ENCODE measurements around the gene WSCD1.

WSCD1 gene

DNA sequence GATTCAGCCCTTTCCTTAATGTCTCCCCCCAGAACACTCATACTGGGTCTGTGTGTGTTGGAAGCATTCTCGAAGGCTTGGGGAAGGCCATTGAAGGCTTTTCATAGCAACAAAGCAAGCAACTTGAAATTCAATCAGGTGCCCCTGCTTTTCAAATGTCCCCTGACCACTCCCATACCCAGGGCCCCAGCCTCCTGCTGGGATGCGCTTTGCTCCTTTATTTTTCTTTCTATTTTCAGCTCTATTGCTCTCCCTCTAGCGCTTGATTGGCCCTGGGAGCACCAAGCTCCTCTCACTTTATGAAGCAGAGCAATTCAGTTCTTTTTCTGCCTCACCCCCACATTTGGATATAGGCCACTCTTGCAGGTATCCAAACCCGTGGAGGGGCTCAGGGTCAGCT lies 92.0 kb downstream of the WSCD1 start:
- DNase-seq: no peak

DNA sequence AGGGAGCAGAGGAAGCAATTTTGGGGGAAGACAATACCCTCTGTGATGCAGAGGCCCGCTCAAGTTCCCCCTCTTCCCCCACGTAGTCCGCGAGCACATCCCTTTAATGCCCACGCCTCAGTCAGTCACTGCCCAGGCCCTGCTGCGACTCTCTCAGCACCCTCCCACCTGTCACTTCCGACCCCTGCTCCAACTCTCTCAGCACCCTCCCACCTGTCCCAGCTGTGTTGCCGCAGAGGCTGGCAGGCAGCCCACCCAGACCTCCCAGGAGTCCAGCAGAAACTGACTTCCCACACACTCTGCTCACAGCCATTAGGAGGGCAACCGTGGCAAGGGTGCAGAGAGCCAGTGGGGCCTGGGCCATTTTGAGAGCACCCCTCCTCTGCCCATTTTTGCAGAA lies 92.7 kb downstream of the WSCD1 start:
- DNase-seq: no peak

DNA sequence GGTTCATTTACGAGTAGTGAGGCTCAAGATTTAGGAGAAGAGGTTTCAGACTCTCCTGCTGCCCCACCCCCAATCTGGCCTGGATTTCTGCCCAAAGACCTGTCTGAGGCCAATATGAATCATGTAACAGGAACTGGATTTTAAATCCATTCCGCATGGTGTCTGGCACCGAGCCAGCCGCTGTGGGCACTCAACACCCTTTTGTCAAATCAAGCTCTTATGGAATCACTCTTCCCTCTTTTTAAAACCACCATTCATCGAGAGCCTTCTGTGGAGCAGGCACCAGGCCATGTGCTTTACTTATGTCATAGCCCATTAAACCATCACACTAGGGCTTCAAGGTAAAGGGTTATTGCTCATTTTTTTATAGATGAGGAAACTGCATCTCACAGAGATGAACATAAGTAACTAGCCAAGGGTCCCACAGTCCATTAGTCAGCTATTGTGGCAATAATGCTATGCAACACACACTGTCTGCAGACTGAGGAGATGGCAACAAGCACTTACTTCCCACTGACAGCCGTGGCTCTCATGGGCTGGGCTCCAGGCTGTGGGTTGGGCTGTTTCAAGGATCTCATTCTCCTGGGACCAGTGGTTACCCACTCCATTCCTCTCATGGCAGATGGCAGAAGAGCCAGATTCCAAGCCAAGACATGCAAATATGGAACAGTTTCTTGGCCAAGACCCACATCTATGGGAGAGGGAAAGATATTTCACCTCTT lies 93.6 kb downstream of the WSCD1 start:
- no peak for DNase-seq

DNA sequence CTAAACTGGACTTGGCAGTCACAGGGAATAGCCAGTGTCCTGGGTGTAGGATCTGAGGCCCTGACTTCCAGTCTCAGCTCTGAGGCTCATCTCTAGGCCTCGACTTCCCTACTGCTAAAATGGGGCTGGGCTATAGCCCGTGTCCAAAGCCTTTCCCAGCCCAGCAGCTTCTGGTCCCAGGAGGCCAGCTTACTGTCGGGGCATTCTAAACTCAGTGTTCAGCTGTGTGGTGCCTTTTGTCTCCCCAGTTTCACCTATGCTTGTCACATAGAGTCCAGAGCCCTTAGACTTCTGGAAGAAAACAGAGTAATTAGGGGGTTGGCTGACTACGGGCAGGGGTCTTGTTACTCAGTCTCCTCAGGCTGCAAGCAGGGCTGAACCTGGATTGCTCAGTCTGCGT lies 94.8 kb downstream of the WSCD1 start:
- no peak for DNase-seq

DNA sequence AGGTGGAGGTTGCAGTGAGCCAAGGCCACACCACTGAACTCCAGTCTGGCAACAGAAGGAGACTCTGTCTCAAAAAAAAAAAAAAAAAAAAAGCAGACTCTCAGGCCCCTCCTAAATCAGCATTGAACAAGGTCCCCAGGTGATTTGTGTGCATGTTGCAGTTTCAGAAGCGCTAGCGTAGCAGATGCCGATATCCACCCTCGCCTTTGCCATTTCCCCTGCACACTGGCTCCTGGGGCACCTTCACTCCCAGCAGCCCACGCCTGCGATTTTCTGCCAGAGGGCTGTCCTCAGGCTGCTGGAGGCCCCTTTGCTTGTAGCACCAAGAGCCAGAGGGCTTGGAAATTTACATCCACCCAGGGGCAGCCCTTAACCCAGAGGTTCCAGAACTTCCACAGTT lies 95.6 kb downstream of the WSCD1 start:
- DNase-seq: no peak

DNA sequence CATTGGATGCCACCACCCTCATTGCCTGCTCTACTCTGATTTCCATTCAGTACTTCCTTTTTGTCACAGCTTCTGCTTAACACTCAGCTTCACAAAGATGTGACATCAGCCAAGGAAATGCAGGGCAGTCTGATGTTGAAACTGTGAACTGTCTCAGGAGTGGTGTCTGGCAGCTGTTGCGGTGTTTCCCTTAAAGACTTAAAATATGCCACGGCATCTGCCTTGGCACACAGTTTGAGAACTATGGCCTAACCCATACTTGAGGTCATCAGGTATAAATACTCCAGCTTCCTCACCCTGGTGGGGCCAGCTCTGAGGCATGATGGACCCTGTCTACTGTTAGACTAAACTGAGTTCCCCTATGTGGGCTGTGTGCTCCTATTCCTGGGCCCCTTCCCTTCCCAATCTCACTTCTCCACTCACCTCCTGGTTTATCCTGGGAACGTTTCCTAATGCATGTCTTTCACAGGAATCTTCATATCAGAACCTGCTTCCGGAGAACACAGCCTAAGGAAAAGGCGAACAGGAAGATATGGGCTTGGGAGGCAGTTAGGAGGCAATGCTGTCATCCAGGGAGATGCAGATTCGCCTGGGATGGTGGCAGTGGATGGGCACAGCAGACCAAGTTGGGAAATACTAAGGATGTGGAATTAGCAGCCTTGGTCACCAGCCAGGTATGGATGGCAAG lies 96.5 kb downstream of the WSCD1 start:
- DNase-seq: no peak

DNA sequence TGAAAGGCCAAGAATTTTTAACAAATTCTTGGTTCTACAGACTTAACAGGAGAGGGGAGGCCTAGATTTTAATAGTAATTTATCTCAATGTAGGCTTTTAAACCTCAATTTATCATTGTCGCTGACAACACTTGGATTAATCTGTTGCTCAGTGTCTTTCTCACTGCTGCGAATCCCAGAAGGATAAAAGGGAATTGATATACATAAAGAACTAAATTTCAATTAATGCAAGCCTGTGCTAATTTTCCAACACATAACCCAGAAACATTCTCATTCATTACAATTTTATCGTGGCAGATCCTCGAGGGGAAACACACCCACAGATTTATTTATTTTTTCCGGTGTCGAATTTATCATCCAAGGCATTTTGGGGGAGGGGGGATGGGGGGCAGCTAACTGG lies 98.1 kb downstream of the WSCD1 start:
- DNase-seq: no peak

DNA sequence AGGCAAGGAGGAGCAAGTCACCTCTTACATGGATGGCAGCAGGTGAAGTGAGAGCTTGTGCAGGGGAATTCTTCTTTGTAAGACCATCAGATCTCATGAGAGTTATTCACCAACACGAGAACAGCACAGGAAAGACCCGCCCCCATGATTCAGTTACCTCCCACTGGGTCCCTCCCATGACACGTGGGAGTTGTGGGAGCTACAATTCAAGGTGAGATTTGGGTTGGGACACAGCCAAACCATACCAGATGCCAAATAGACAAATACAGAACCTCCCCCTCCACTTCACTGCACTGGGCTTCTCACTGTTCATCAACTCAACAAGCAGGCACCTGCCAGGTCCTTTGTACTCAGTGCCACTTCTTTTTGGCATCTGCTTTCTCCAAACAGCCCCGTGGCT lies 100.2 kb downstream of the WSCD1 start:
- no peak for DNase-seq

DNA sequence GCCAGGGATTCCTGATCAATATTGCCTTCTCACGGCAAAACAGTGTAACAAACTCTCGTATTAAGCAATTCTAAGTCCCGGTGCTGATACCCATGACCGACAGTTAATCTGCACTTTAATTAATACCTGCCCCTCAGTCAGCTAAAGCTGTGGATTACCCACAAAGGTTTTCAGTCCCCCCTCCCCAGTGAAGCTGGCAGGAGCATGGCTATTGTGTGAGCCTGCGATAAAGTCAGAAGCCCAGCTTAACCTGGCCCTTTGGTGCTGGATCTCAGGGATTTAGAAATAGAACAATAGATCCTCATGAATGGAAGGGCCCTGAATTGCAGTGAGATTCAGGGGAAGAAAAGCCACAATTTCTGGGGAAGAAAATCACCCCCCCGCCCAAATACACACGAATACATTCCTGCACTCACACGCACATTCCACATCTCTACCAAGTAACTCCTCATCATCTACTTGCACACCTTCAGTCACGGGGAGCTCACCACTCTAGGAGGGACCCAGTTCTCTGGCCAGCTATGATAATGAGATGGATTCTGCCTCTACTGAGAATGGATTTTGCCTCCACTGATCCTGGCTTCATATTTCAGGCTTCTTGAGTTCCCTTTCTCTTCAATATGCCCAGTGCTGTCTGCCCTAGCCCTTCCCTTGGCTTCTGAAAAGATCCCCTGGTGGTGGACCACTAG lies 102.6 kb downstream of the WSCD1 start:
- DNase-seq: no peak

DNA sequence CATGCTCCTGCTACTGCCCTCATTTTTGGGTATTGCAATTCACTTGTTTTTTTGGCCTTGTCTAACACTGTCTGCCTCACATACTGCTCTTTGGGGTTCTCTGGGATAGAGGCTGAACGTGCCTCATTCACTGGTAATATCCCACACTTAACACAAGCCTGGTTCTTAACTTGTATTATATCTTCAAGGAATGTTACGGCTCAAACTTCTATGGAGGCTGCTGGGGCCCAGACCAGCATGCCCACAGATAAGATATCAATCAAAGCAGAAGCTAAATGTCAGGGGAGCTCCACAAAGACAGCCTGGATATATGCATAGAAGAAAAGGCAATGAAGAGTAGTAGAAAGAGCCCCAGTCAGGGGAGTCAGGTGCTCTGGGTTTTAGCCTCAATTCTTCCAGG lies 103.5 kb downstream of the WSCD1 start:
- no peak for DNase-seq
